Panc1 (cell line): ENCODE results near the gene BHMT2.

Experiments used
- CTCF ChIP-seq: fragments of 450-650 bp; IDR thresholded peaks from 2 replicates; pipeline ENCODE4 v1.5.1; 2017; ENCODE audit warnings: mild to moderate bottlenecking
- POLR2AphosphoS5 ChIP-seq: IDR thresholded peaks from 2 replicates; pipeline ENCODE4 v1.6.1; 2012; ENCODE audit warnings: mild to moderate bottlenecking, low read depth, low read length, moderate library complexity
- TF ChIP-seq, protein P1 (sequence below), 2 experiments: IDR thresholded peaks; 2 replicates each; pipeline ENCODE4 v1.6.1; 2011 to 2012; ENCODE audit warnings: low read depth in 2 of 2, control low read depth in 1 of 2, low read length in 1 of 2, mild to moderate bottlenecking in 1 of 2, moderate library complexity in 1 of 2; ENCODE audit not compliant: insufficient read depth in 1 of 2

DNA sequence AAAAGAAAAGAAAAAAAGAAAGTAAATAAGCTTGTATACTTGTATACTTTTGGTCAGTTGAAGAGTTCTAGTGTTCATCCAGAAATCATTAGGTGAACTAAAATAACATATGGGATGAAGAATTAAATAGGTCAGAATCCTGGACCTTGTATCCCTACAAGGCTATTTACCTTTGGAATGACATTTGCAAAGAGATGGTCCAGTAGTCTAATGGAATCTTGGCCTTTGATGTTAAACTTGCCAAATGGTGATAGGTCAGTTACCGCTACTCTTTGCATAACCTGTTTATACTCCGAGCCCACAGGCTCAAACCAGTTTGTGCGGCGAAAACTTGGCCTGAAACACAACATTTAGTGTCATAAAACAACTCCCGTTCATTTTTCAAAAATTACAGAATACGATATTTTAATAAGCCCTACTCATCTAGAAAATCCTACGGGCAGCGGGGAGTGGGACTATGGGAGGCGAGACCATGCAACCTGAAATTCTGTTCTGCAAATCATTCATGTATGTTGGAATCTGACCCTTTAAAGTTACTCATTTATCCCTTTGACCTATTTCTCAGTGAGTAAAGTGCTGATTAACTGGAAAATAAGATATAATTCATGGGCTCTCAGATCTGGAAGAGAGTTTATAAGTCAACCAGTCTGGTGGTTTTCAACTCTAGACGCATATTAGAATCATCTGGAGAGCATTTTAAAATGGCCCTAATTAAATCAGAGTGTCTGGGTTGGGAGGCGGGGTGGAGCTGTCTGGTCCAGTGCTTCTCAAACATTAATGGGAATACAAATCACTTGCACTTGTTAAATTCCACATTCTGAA is 38.7 kb upstream of the BHMT2 start:
- TF ChIP-seq CTCF = no peak
- TF ChIP-seq, protein P1, sequence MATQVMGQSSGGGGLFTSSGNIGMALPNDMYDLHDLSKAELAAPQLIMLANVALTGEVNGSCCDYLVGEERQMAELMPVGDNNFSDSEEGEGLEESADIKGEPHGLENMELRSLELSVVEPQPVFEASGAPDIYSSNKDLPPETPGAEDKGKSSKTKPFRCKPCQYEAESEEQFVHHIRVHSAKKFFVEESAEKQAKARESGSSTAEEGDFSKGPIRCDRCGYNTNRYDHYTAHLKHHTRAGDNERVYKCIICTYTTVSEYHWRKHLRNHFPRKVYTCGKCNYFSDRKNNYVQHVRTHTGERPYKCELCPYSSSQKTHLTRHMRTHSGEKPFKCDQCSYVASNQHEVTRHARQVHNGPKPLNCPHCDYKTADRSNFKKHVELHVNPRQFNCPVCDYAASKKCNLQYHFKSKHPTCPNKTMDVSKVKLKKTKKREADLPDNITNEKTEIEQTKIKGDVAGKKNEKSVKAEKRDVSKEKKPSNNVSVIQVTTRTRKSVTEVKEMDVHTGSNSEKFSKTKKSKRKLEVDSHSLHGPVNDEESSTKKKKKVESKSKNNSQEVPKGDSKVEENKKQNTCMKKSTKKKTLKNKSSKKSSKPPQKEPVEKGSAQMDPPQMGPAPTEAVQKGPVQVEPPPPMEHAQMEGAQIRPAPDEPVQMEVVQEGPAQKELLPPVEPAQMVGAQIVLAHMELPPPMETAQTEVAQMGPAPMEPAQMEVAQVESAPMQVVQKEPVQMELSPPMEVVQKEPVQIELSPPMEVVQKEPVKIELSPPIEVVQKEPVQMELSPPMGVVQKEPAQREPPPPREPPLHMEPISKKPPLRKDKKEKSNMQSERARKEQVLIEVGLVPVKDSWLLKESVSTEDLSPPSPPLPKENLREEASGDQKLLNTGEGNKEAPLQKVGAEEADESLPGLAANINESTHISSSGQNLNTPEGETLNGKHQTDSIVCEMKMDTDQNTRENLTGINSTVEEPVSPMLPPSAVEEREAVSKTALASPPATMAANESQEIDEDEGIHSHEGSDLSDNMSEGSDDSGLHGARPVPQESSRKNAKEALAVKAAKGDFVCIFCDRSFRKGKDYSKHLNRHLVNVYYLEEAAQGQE (IDR thresholded peaks at IDR 0.05; ENCODE audit: insufficient read depth in 1 of 2, low read depth in 2 of 2, low read length in 1 of 2) = no peak
- no peak for TF ChIP-seq POLR2AphosphoS5
